ENCODE measurements around the gene SUDS3. TPM values are rescaled to one million over a fixed set of nuclear protein-coding genes. Genes with fewer than 3 reads are reported as not detected.

The SUDS3 gene
- total RNA-seq, 1 donor from 2014 or later, result 18.4 TPM

DNA sequence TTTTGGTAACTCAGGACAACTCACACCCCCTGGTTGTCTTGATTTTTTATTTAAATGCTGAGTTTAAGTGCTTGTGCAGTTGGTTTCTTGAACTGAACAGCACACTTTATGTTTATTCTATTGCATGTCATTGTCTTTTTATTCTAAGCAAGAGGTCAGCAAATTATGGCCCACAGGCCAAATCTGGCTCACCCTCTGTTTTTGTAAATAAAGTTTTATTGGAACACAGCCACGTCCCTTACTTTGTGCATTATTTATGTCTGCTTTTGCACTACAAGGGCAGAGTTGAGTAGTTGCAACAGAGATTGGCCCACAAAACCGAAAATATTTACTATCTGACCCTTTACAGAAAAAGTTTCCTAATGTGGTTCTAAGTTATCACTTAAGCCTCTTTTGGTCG is 52.3 kb downstream of the SUDS3 start:
- ATAC-seq, result no peak
- intact Hi-C loops (cut with DNase I), result no loop called here
- no peak for DNase-seq (ENCODE audit: missing footprints)

DNA sequence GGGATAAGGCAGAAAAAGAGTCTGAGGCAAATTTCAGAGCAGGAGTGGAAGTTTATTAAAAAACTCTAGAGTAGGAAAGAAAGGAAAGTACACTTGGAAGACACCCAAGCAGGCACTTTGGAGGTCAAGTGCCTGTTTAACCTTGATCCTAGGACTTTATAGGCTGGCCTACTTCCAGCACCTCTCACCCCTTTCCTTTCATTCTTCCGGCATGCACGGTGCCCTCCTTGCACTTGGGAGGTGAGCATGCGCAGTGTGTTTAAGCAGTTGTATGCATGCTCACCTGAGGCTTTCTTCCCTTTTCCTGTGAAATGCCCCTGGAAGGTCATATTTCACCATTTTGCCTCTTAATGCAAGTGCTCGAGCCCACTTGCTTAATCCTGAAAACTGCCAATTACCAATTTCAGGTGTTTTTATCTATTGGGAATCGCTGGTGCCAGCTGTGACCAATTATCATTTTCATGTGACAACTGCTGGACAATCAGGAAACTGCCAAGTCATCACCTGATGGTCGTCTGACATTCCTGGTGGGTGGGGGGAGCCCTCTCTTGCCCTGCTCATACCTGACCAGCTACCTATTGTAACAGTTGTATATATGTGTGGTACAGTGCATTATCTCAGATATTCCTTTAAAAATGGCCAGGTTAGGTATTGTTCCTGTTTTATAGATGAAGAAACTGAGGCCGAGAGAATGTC is 53.5 kb downstream of the SUDS3 start:
- intact Hi-C loops (cut with DNase I), result no loop called here
- no peak for ATAC-seq

DNA sequence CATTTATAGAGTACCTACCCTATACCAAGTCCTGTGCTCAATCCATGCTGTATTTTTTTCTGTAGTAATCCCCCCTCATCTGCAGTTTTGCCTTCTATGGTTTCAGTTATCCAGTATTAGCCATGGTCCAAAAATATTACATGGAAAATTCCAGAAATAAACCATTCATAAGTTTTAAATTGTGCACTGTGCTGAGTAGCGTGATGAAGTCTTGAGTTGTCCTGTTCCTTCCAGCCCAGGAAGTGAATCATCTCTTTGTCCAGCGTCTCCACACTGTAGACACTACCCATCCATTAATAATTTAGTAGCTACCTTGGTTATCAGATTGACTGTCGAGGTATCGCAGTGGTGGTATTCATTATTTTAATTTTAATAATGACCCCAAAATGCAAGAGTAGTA is 54.2 kb downstream of the SUDS3 start:
- intact Hi-C loops (cut with DNase I), result no loop called here
- no peak for DNase-seq (ENCODE audit: missing footprints)
- ATAC-seq, result no peak

More for the DNA sequence above, 53.5 kb downstream of the SUDS3 start:
- DNase-seq (ENCODE audit: missing footprints), result no peak

- intact Hi-C loops (cut with DNase I), result no loop called here
- ATAC-seq, result no peak
- DNase-seq (ENCODE audit: missing footprints), result no peak
Observed at GRCh38 chr12:118432812-118433545, 56.6 kb downstream of the SUDS3 start.

DNA sequence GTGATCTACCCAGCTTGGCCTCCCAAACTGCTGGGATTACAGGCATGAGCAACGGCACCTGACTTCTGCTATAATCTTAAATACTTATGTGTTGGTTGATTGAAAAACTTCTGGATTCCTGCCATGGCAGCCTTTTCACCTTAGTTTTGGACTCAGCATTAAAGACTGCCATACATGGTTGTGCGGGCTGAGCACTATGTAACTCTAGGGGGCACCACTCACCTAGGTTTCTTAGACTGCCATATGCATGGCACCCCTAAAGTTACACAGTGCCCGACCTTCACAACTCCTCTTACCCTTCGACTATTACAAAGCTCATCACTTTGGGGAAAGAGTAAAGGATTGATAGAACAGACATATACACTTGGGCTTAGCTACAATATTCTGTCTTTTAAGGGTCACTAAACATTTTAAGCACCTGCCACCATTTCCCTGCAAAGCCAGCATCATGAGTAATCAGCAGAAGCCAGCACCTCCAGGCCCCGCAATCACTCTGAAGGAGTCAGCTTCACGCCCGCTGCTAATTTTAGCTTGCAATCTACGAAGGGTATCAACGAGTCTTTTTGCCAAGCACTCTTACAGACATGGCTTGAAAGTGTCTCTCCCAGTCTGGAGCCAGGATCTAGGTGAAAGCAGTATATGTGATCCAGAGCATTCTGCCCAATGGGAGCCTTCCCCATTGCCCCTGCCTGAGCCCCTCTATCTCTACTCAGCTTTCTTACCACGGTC is 59.8 kb downstream of the SUDS3 start:
- DNase-seq (ENCODE audit: missing footprints) (no peak), ATAC-seq (no peak)
- intact Hi-C loops (cut with DNase I), result loop anchor here (5.0 kb wide), 1 partner anchor 186 kb away; no protein-coding TSS in a partner anchor

GRCh38 chr12:118436986-118437385 is 60.6 kb downstream of the SUDS3 start:
- ATAC-seq (no peak), DNase-seq (ENCODE audit: missing footprints) (no peak)
- intact Hi-C loops (cut with DNase I), result loop anchor here (5.0 kb wide), 1 partner anchor 185 kb away; no protein-coding TSS in a partner anchor

GRCh38 chr12:118439068-118439467 is 62.7 kb downstream of the SUDS3 start:
- DNase-seq (ENCODE audit: missing footprints) (no peak), ATAC-seq (no peak)
- intact Hi-C loops (cut with DNase I), result loop anchor here (5.0 kb wide), 1 partner anchor 183 kb away; no protein-coding TSS in a partner anchor

DNA sequence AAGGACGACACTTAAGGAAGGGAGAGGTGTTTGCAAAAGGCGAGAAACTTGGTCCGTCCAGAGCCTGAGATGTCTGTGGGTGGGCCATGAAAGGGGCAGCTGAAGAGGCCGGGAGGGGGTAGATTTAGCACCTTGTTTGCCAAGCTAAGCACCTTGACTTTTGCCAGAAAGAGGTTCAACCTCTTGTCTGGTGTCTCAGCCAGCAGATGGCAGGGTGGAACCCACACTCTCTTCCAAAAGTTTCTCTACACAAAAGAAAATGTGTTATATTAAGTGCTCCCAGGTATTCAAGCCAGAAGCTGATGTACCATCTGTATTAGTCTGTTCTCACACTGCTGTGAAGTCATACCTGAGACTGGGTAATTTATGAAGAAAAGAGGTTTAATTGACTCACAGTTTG is 69.9 kb downstream of the SUDS3 start:
- DNase-seq (ENCODE audit: missing footprints) (no peak), ATAC-seq (no peak)
- intact Hi-C loops (cut with DNase I), result loop anchor here (2.0 kb wide), 1 partner anchor 163 kb away; no protein-coding TSS in a partner anchor

DNA sequence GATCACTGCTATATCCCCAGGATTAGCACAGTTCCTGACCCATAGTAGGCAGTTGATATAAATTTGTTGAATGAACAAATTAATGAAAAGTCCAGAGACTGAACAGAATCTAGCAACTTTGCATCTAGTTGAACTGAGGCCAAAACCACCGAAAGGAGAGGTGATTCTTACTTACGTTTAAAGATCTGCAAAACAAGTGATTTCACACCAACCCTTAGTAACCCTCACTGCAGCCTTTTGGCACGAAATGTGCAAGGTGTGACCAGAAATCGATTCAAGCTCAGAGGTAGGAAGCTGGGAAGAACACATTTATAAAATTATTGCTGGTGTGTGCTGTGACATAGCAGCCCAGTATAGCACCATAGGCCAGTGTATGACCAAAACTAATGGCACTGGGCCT is 70.8 kb downstream of the SUDS3 start:
- DNase-seq (ENCODE audit: missing footprints) (no peak), ATAC-seq (no peak)
- intact Hi-C loops (cut with DNase I), result loop anchor here (2.0 kb wide), 1 partner anchor 162 kb away; no protein-coding TSS in a partner anchor

GRCh38 chr12:118448341-118448740 is 72.0 kb downstream of the SUDS3 start:
- DNase-seq (ENCODE audit: missing footprints) (no peak), ATAC-seq (no peak)
- intact Hi-C loops (cut with DNase I), result no loop called here

DNA sequence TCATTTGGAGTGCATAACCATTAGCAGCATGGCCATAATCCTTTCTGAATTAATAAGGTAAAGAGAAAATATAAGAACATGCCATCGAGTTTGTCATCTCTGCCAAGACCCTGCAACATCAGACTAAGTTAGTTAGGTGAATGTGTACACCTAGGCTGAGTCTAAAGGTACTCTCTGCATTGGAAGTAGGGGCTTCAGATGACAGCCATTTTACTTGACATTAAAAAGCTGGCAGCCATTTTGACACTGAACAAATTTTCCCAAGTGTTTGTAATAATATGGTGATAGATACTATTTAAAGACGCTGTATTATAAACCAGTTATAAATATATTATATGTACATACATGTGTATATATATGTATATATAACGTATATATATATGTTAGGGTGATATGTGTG is 79.0 kb downstream of the SUDS3 start:
- intact Hi-C loops (cut with DNase I), result no loop called here
- DNase-seq (ENCODE audit: missing footprints) (no peak), ATAC-seq (no peak)

DNA sequence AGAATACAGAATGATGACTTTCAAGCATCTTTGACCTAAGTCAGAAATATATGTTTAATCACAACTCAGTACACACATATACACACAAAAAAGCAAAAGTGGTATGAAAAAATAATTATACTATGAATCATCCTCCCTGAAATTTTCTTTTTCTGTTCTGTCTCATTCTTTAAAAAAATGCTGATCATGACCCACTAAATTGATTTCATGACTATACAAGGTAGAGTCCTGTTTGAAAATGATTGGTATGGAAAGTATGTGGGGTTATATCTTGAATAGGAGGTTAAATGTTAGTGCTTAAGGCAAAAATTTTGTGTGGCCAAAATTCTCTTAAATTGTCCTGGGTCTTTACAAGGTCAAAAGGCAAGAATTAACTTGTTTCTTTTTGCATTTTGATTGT is 80.4 kb downstream of the SUDS3 start:
- no peak for DNase-seq (ENCODE audit: missing footprints)
- intact Hi-C loops (cut with DNase I), result no loop called here
- ATAC-seq, result no peak

DNA sequence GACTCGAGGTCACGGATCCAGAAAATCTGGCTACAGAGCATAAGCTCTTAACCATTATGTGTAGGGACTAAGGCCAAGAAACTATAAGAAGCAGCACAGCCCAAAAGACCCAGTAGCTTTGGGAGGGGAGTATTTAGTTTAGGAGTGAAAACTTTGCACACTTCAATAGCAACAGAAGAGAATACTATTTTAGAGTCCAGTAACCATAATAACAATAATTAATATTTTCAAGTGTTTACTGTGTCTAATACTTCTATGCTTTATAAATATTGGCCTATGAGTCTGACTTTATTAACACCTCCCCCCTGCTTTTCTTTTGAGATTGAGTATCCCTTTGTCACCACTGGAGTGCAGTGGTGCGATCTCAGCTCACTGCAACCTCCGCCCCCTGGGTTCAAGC is 82.8 kb downstream of the SUDS3 start:
- intact Hi-C loops (cut with DNase I), result no loop called here

GRCh38 chr12:118463677-118464076 is 87.3 kb downstream of the SUDS3 start:
- DNase-seq (ENCODE audit: missing footprints) (no peak), ATAC-seq (no peak)
- intact Hi-C loops (cut with DNase I), result no loop called here

More for the DNA sequence above, 82.8 kb downstream of the SUDS3 start:
- ATAC-seq (no peak), DNase-seq (ENCODE audit: missing footprints) (no peak)

GRCh38 chr12:118465706-118466105 is 89.4 kb downstream of the SUDS3 start:
- DNase-seq (ENCODE audit: missing footprints), result no peak
- intact Hi-C loops (cut with DNase I), result no loop called here
- no peak for ATAC-seq

Other genes with a start within 250 kb of the SUDS3 start
- gene PEBP1, start 240.4 kb upstream of the SUDS3 start, total RNA-seq, result 459 TPM
- 20.3 TPM for gene TAOK3, start 3.6 kb upstream of the SUDS3 start, total RNA-seq

Measured in Right ventricle myocardium inferior (tissue), 1 donor.